ENCODE data around the gene PCDHAC1.

GRCh38 chr5:140978983-140979382 lies 52.9 kb downstream of the PCDHAC1 start:
- TF ChIP-seq POLR2A (IDR thresholded peaks at IDR 0.05; ENCODE audit: low read depth) = no peak
- no peak for TF ChIP-seq CTCF (IDR thresholded peaks at IDR 0.05)
- no peak for TF ChIP-seq EP300 (IDR thresholded peaks at IDR 0.05)
